ENCODE measurements around the gene EYA3.
A peak's percentile ranks its signal among the peaks of the same experiment; 100 is the strongest.
"Not testable (repeated sequence)": the region's sequence is repeated elsewhere in the genome, so short reads cannot be mapped to it uniquely, and the experiment has no call there.

Gene EYA3

DNA sequence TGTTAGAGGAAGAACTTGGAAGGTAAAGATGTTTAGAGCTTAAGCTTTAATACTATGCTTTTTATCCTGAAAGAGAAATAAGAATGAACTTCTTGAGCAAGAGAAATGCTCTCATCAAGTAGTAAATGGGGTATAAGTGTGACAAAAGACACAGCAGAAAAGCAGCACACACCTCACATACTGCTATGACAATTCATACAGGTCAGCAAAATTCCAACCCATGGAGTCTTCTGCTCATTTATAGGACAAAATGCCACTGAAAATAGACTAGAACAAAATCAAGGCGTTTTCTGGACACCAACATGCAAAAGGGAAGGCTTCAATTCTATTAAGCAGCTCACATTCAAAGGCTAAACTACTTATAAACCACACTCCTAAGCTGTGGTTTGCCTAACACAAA lies 61.2 kb downstream of the EYA3 start:
- no peak for DNase-seq

- DNase-seq = no peak
These were observed 62.1 kb downstream of the EYA3 start for GRCh38 chr1:28026329-28026728.

DNA sequence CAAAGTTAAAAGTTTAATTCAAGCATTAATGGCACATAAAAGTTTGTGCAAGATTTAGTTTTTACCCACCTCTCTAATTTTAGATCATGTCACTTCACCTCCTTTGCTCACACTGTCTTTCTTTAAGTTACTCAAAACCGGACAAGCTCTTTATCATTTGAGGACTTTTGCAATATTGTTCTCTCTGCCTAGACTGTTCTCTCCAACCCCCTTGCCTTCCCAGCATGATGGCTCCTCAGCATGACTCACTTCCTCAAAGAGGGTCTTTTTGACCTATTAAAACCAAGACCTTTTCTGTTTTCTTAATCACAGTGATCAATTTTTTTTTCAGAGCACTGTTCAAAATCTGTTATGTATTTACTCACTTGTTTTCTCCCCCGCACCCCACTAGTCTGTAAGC lies 67.3 kb downstream of the EYA3 start:
- DNase-seq = no peak

DNA sequence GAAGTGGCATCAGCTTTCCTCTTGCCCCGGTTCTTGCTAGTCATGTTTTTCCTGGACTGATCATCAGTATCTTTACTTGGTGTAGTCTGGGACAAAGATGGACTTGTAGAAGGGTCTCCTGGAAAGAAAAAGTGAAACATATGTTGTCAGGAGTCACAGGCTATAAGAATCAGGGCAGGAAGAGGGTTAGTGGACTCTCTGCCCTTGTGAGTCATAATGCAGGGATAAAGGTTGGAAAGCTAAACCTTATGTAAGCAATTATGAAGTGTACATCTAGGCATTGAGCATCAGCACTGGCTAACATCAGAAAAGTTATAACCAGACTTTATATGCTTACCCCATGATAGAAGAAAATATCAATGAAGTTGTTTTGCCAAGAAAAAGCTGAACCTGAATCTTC lies 77.4 kb downstream of the EYA3 start:
- no peak for DNase-seq

DNA sequence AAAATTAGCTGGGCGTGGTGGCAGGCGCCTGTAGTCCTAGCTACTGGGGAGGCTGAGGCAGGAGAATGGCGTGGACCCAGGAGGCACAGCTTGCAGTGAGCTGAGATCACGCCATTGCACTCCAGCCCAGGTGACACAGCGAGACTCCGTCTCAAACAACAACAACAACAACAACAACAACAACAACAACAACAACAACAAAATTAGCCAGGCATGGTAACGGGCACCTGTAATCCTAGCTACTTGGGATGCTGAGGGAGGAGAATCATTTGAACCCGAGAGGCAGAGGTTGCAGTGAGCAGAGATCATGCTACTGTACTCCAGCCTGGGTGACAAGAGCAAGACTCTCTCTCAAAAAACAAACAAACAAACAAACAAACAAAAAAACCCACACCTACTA lies 85.3 kb downstream of the EYA3 start:
- DNase-seq = not testable (repeated sequence)

GRCh38 chr1:28002600-28002999 lies 85.8 kb downstream of the EYA3 start:
- DNase-seq = no peak

DNA sequence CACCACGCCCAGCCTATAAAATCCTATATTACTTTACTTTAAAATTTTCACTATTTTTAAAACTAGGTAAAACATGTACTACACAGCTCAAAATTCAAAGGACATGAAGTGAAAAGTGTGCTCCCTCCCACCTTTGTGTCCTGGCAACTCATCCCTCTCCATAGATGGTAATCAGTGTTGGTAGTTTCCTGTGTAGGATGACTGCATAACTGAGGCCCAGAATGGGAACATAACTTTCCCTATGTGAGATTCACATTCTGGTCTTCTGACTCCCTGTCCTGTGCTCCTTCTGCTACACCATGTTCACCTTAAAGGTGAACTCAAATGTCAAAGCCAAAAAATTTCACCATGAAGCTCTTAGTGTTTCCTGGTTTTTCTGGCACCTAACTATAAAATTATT lies 89.4 kb downstream of the EYA3 start:
- DNase-seq = no peak

GRCh38 chr1:27994526-27994925 lies 93.9 kb downstream of the EYA3 start:
- DNase-seq = not testable (repeated sequence)

GRCh38 chr1:27994060-27994459 lies 94.3 kb downstream of the EYA3 start:
- DNase-seq = no peak

GRCh38 chr1:27993241-27993640 lies 95.2 kb downstream of the EYA3 start:
- DNase-seq = no peak

DNA sequence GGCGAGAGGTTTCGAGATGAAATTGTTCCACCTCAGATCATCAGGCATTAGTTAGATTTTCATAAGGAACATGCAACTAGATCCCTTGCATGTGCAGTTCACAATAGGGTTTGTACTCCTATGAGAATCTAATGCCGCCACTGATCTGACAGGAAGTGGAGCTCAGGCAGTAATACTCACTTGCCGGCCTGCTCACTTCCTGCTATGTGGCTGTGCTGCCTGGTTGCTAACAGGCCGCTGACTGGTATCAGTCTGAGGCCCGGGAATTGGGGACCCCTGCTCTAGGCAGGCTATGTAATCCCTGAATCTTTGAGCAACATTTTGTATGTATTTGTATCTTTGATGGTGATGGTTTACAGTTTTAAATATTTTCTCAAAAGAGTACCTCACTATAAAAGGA lies 96.1 kb downstream of the EYA3 start:
- no peak for DNase-seq

DNA sequence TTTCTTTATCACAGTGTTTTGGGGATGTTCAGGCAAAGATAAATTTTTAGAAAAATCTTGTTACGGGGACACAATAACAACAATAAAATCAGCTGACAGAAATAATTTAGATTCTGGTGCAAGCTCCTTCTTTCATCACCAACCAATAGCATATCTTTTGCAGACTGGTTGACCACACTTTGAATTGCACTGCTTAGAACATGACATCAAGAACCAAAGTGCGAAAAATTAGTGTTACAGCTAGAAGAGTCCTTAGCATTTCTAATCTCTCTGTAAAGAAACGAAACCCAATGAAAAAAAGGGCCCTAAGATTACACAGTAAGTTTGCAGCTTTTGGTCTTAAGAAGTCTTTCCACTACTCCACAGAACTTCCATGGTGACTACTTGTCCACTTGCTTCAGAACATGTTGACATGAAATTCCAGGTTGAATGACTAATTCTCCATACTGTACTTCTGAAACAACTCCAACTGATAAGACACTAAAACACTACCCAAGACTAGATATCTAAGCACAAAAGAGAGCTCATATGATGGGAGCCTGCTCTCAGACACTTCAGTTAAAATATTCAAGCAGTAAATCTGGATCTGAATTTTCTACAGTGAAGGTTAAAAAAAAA lies 97.4 kb downstream of the EYA3 start:
- no peak for DNase-seq

DNA sequence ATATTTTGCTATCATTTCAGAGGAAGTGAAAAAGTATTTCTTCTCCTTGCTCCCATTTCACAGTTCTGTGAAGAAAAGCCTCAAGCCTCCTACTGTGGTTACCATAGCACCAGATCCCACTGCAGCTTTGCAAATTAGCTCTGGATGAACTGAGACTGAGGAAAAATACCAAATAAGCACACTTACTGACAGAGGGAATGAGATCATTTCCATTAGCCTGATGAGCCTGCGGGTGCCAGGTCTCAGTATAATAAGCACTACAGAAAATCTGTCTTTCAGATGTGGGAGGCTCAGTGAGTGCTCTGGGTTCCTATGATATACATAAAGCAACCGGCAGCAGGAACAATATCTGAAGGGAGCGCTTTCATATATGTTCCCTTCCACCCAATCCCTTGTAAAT lies 107.3 kb downstream of the EYA3 start:
- DNase-seq = no peak

DNA sequence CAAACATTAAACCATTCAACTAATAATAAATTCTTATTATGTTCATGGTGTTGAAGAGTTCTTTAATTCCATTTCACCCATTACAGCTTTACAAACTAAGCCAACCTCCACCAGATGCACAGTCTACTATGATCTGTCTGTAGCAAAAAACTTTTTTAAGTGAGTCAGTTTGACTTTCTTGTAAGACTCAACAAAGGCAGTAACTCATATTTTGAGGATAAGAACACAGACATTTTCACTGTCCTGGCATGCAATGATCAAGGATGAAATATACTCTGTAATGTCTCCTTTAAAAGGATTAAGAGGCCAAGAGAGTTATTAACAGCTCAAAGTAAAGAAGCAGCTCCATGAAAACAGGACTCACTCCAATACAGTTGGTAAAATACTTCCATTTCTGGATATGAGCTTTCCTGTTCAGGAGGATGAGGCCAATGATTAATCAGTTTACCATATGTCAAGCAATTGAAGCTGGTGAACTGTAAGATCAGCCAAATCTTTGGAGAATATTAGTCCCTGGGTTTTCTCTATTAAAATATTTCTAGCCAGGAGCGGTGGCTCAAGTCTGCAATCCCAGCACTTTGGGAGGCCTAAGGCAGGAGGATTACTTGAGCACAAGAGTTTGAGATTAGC lies 108.1 kb downstream of the EYA3 start:
- no peak for DNase-seq

DNA sequence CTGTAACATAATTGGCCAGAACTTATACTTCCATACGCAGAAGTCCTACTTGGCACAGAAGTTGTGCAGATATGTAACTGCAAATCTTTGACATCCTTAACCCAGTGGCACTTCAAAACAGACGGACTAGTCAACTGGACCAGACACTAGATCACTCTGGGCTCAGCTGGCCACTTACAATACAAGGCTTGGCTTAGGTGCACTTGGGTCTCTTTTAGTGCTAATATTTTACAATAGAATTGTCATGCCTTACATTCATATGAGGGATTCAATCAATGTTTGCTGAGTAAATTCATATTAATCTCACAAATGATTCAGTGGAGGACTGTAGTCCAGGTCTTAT lies 108.6 kb downstream of the EYA3 start:
- no peak for DNase-seq

- DNase-seq = peak; percentile 19
These were observed 109.1 kb downstream of the EYA3 start for GRCh38 chr1:27979151-27979858.

DNA sequence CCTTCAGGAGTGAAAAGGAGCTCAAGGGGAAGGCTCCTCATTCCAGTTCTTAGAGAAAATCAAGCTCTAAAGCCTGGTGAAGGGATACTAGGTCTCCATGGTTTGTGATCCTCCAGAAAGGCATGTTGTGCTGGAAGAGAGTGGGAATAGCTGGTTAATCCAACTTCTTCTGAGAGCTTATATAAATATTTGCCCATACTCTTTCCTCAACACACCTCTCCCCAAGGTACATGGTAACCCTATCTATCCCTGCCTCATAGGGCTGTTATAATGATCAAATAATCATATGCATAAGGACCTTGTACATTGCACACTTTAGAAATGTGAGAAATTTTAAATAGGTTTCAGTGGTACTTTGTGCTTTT lies 114.0 kb downstream of the EYA3 start:
- DNase-seq = no peak

DNA sequence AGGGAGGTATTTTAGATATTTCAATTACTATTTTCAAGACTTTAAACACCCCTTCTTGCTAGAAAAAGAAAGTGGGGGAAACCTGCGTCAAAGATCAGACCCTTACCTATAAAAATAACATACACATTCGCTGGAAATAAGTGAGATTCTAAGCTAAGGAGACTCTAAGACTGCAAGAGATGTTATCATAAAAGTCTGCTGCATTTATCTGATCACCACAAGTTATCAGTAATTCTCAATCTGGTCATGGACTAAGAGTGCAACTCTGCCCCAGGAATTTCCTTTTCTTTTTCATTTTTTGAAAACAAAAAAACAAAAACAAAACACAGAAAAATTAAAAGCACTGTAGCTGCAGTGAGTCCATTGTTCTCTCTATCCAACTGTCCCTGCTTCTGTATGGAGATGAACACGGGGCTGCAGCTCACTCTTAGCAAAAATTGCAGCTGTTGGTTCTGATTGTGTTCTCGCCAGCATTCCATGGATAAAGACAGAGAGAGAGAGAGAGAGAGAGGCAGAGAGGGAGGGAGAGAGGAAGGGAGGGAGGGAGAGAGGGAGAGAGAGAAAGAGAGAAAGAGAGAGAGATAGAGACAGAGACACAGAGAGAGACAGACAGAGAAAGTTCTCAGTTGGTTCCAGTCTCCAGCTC lies 114.5 kb downstream of the EYA3 start:
- DNase-seq = no peak

GRCh38 chr1:27972141-27972540 lies 116.3 kb downstream of the EYA3 start:
- DNase-seq = no peak

DNA sequence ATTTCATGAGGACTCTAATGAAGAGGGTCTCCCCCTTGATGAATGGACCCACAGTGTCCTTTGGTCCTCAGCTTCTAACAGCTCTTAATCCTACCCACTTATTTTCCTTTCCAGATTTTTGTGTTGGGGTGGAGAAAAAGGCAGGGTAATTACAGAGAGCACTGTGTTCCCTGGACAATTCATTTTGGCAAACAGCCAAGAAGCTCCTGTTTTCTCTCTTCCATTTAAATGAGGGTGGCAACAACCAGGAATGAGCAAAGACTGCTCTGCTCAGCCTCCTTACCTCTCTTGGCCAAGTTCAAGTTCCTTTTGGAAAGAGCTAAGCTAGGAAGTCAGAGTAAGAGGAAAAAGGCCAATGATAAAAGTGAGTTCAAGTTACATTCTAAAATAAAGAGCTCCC lies 116.7 kb downstream of the EYA3 start:
- peak; percentile 78 for DNase-seq

GRCh38 chr1:27970401-27970800 lies 118.0 kb downstream of the EYA3 start:
- DNase-seq = no peak

DNA sequence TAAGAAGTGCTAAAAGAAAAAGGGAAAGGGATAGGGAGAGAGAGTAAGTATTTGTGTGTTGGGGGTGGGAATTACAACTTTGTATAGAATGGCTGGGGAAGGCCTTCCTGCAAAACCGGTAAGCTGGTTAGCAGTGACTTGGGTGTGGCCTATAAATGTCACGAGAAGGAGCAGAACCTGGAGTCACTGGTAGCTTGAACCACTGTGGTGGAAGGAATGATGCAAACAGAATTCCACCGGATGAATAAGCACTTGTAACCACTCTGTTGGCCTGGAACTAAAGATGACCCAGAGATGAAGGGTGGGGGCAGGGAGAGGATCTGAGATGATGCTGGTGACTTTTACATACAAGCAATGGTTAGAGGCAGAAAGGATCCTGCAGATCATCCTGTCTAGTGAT lies 119.7 kb downstream of the EYA3 start:
- DNase-seq = no peak

DNA sequence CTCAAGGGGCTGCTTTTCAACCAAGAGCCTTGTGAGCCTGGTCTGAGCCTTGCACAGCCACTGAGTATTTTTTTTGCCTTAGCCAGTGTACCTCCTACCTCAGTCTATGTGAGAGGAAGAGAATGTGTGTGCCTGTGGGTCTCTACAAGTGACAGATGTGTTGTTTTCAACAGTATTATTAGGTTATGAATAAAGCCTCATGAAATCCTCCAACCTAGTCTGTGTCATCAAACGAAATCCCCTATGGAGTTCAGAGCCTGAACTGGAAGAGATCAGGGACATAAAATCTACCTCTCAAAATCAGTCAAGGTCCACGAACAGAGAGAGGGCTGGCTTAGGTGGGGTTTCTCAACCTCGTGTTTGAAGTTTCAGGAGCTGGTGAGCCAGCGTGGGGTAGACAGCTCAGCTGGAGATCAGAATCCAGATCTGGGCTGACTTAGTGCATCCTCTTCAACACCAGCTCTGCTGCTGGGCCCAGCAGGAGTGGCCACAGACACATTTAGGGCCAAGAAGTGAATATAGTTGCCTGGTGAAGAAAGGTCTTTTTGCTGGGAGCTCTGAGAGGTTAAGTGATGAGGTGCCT lies 120.4 kb downstream of the EYA3 start:
- DNase-seq = no peak
